ENCODE measurements around the gene PLCH1. TPM values are rescaled to one million over a fixed set of nuclear protein-coding genes. Genes with fewer than 3 reads are reported as not detected.

The PLCH1 gene
- total and polyA plus RNA-seq, 2 of the 13 experiments (the other 11 are each of a cell fraction or from before 2014, with no cell fraction given): 2.0 to 3.0 TPM

DNA sequence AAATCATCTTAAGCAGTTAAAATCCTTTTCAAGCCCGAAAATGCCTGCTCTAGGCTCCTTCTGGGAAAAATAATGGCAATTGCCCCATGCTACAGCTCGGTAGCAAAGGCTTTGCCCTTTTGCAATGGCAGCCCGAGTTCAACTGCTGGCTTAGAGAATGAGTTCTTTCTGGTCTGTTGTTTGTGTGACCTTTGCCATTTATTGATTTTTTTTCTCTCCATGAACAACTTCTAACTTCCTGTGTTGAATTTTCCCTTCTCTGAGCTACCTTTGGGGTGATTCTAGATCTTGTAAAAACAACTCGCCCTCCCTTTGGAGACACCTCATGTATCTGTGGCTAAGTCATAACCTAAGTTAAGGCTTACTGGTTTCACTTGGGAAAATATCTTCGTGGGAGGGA, 139.3 kb downstream of the PLCH1 start (continued):
- TF ChIP-seq NRL (CRISPR knock-in tag; IDR thresholded peaks at IDR 0.05; ENCODE audit: borderline replicate concordance): no peak
- peak; percentile 75; the same call in 1 of the 2 replicates for TF ChIP-seq KAT7 (CRISPR knock-in tag; IDR thresholded peaks at IDR 0.05; ENCODE audit: borderline replicate concordance)
- no peak for TF ChIP-seq MEF2D (CRISPR knock-in tag; IDR thresholded peaks at IDR 0.05)
- TF ChIP-seq DR1 (CRISPR knock-in tag; IDR thresholded peaks at IDR 0.05): no peak
- no peak for TF ChIP-seq ARNTL (CRISPR knock-in tag; IDR thresholded peaks at IDR 0.05)
- TF ChIP-seq, protein P1, sequence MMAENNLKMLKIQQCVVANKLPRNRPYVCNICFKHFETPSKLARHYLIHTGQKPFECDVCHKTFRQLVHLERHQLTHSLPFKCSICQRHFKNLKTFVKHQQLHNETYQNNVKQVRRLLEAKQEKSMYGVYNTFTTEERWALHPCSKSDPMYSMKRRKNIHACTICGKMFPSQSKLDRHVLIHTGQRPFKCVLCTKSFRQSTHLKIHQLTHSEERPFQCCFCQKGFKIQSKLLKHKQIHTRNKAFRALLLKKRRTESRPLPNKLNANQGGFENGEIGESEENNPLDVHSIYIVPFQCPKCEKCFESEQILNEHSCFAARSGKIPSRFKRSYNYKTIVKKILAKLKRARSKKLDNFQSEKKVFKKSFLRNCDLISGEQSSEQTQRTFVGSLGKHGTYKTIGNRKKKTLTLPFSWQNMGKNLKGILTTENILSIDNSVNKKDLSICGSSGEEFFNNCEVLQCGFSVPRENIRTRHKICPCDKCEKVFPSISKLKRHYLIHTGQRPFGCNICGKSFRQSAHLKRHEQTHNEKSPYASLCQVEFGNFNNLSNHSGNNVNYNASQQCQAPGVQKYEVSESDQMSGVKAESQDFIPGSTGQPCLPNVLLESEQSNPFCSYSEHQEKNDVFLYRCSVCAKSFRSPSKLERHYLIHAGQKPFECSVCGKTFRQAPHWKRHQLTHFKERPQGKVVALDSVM (CRISPR knock-in tag; IDR thresholded peaks at IDR 0.05): peak; percentile 32; the same call in 1 of the 2 replicates
- TF ChIP-seq ZNF30 (CRISPR knock-in tag; IDR thresholded peaks at IDR 0.05): no peak
- TF ChIP-seq, protein P2, sequence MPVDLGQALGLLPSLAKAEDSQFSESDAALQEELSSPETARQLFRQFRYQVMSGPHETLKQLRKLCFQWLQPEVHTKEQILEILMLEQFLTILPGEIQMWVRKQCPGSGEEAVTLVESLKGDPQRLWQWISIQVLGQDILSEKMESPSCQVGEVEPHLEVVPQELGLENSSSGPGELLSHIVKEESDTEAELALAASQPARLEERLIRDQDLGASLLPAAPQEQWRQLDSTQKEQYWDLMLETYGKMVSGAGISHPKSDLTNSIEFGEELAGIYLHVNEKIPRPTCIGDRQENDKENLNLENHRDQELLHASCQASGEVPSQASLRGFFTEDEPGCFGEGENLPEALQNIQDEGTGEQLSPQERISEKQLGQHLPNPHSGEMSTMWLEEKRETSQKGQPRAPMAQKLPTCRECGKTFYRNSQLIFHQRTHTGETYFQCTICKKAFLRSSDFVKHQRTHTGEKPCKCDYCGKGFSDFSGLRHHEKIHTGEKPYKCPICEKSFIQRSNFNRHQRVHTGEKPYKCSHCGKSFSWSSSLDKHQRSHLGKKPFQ (CRISPR knock-in tag; IDR thresholded peaks at IDR 0.05; ENCODE audit: insufficient replicate concordance): no peak
- TF ChIP-seq IRX3 (CRISPR knock-in tag; IDR thresholded peaks at IDR 0.05; ENCODE audit: borderline replicate concordance, low read depth): no peak
- TF ChIP-seq POLR2A (IDR thresholded peaks at IDR 0.05; ENCODE audit: insufficient read depth in 1 of 2, low read depth in 2 of 2, low read length in 2 of 2): no peak
- no peak for TF ChIP-seq ZNF672 (CRISPR knock-in tag; IDR thresholded peaks at IDR 0.05)
- TF ChIP-seq, protein P3, sequence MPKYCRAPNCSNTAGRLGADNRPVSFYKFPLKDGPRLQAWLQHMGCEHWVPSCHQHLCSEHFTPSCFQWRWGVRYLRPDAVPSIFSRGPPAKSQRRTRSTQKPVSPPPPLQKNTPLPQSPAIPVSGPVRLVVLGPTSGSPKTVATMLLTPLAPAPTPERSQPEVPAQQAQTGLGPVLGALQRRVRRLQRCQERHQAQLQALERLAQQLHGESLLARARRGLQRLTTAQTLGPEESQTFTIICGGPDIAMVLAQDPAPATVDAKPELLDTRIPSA (CRISPR knock-in tag; IDR thresholded peaks at IDR 0.05; ENCODE audit: borderline replicate concordance): no peak
- peak; percentile 89 for TF ChIP-seq ZGPAT (CRISPR knock-in tag; IDR thresholded peaks at IDR 0.05)
- no peak for TF ChIP-seq EZH2 (conservative IDR thresholded peaks at IDR 0.05; ENCODE audit: low read depth, low read length)
- no peak for TF ChIP-seq SUZ12 (IDR thresholded peaks at IDR 0.05; ENCODE audit: low read depth, low read length)
- no peak for TF ChIP-seq PAF1 (CRISPR knock-in tag; IDR thresholded peaks at IDR 0.05)
- no peak for TF ChIP-seq ZNF512 (CRISPR knock-in tag; IDR thresholded peaks at IDR 0.05)
- TF ChIP-seq, protein P4, sequence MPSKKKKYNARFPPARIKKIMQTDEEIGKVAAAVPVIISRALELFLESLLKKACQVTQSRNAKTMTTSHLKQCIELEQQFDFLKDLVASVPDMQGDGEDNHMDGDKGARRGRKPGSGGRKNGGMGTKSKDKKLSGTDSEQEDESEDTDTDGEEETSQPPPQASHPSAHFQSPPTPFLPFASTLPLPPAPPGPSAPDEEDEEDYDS (CRISPR knock-in tag; IDR thresholded peaks at IDR 0.05): peak; percentile 46; the same call in 1 of the 2 replicates
- no peak for TF ChIP-seq MAF1 (CRISPR knock-in tag; IDR thresholded peaks at IDR 0.05; ENCODE audit: borderline replicate concordance)
- TF ChIP-seq ZNF350 (CRISPR knock-in tag; IDR thresholded peaks at IDR 0.05; ENCODE audit: borderline replicate concordance, low read depth): no peak
- no peak for TF ChIP-seq ZNF607 (CRISPR knock-in tag; IDR thresholded peaks at IDR 0.05; ENCODE audit: borderline replicate concordance)
- no peak for TF ChIP-seq ZFP36L1 (CRISPR knock-in tag; IDR thresholded peaks at IDR 0.05)
- no peak for TF ChIP-seq MLLT10 (CRISPR knock-in tag; IDR thresholded peaks at IDR 0.05)
- no peak for TF ChIP-seq RFX5 (IDR thresholded peaks at IDR 0.05; ENCODE audit: low read depth, low read length)
- no peak for TF ChIP-seq AGO2 (optimal IDR thresholded peaks at IDR 0.05; ENCODE audit: low read depth, low read length)

Data from HepG2 (cell line).